Gastroesophageal sphincter (tissue), 4 donors: ENCODE data around the gene SCAMP1. TPM values are rescaled to one million over a fixed set of nuclear protein-coding genes. Genes with fewer than 3 reads are reported as not detected.

Source experiments
- ATAC-seq: fragments of 150-250 bp; one replicate; pipeline ENCODE4 v1.9.1; 2016; ENCODE audit warnings: mild to moderate bottlenecking, moderate library complexity
- H3K27ac ChIP-seq, 4 donors: fragments of 200-600 bp; sonication (generic) in 3 of 4; 1 replicate in 3 of 4; 2 replicates in 1 of 4; pipeline ENCODE4 v1.5.1; 2016 to 2019
- H3K27me3 ChIP-seq: fragments of 200-600 bp; sonication (generic); one replicate; pipeline ENCODE4 v1.5.1; 2019
- H3K36me3 ChIP-seq, 2 donors: fragments of 200-600 bp; sonication (generic); one replicate each; pipeline ENCODE4 v1.5.1; 2019; ENCODE audit warnings: control low read depth in 1 of 2
- H3K4me1 ChIP-seq, 3 donors: fragments of 200-600 bp; sonication (generic); 1 replicate in 2 of 3; 2 replicates in 1 of 3; pipeline ENCODE4 v1.5.1; 2016 to 2019; ENCODE audit warnings: control low read depth in 2 of 3
- H3K4me3 ChIP-seq, 2 donors: fragments of 200-600 bp; sonication (generic); one replicate each; pipeline ENCODE4 v1.5.1; 2019; ENCODE audit warnings: mild to moderate bottlenecking in 1 of 2, moderate library complexity in 1 of 2
- H3K9me3 ChIP-seq, 3 donors: fragments of 200-600 bp; sonication (generic); one replicate each; pipeline ENCODE4 v1.5.1; 2017 to 2019; ENCODE audit warnings: control low read depth in 2 of 3
- CTCF ChIP-seq, 4 experiments: fragments of 200-600 bp in 2 of 4; fragments of 450-650 bp in 2 of 4; sonication (generic) in 1 of 4; IDR thresholded peaks; one replicate each; pipeline ENCODE4 v1.5.1; 2017 to 2019; ENCODE audit warnings: antibody characterized with exemption in 4 of 4, mild to moderate bottlenecking in 2 of 4, moderate library complexity in 2 of 4
- EP300 ChIP-seq: sonication (generic); formaldehyde crosslinking; IDR thresholded peaks from one replicate; pipeline ENCODE4 v1.6.1; 2017; ENCODE audit warnings: antibody characterized with exemption, mild to moderate bottlenecking
- POLR2A ChIP-seq, 2 donors: fragments of 450-650 bp; IDR thresholded peaks; one replicate each; pipeline ENCODE4 v1.6.1; 2017; ENCODE audit warnings: antibody characterized with exemption in 2 of 2, mild to moderate bottlenecking in 2 of 2, moderate library complexity in 1 of 2
- POLR2AphosphoS5 ChIP-seq: sonication (generic); formaldehyde crosslinking; IDR thresholded peaks from one replicate; pipeline ENCODE4 v1.6.1; 2017; ENCODE audit warnings: antibody characterized with exemption
- WGBS, 2 donors: methylation state at CpG; one replicate each; pipeline ENCODE4 v1.1.5; 2018; ENCODE audit warnings: low coverage in 1 of 2; 5-methylcytosine and 5-hydroxymethylcytosine counted together
- total RNA-seq, 4 donors: library from RNA; depleted of rRNA; stranded (reverse); fragments of >200 nt; gene quantifications; one replicate each; pipeline ENCODE4 v1.1.0, GENCODE V29; 2016

The SCAMP1 gene
- total RNA-seq, 4 donors from 2014 or later = 32.1 to 45.8 (median 38.9) TPM

DNA sequence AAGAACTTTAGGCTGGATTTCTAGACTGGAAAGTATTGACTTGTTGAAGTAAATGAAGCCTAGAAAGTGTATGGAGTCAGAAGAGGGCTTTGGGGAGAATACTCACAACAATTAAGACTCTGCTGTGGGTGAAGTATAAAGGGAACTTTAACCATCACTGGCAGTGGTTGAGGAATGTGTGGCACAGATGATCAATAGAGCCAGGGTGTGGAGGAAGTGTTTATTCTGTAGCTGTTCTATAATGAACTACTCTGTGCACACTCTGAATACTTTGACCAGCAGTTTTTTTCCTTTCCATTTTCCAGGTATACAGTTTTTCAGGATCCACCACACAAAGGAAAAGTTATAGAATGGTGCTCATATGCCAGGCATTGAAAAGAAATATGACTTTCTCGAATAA, 106.7 kb downstream of the SCAMP1 start:
- no peaks in the 10 kb centered on the region for H3K27me3 ChIP-seq

DNA sequence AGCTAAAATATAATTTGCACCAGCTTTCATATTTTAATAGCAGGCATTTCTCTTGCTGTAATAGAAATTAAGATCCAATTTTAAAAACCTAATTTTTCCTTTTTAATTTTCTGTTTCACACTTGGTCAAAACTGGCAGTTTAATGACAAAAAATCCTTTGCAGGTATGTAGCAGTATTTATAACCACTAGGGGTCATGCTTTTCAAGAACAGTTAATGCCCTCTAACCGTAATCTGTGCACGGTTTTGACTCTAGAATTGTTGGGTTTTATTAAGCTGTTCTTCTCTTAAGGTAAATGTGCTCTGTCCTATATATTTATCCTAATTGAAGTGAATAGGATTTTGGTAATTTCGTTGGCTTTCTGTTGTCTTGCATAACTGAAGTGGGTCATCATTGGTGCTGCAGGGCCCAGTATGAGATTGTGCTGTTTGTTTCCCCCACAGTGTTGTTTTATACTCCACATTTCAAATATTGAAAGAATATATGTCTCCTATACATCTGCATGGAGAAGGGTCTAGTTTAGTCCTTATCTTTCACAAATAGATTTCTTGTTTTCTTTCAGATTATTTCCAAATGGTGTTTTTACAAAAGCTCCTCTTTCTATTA, 107.4 kb downstream of the SCAMP1 start:
- Histone ChIP-seq H3K4me1 (peaks cover 0 to 8% (median 0%) of the 10 kb centered on the region in 3 donors), H3K27ac (no peak overlapping the region), H3K36me3 (peaks cover 0 to 21% of the 10 kb centered on the region in 2 donors), H3K9me3 (no peaks in the 10 kb centered on the region), H3K4me3 (no peak overlapping the region), H3K27me3 (no peaks in the 10 kb centered on the region)
- no peak for TF ChIP-seq EP300
- TF ChIP-seq CTCF (IDR thresholded peaks at IDR 0.05) = peak; percentile 67 to 83 (median 79)
- ATAC-seq = peak; percentile 41
- 0 to 16% methylated on average over 3 of the region's 3 CpGs for WGBS, 2 donors

More for the DNA sequence above, 106.7 kb downstream of the SCAMP1 start:
- no peak overlapping the region for H3K4me3 ChIP-seq
- ATAC-seq = no peak
- no peak overlapping the region for H3K27ac ChIP-seq
- TF ChIP-seq POLR2AphosphoS5 (no peak), EP300 (no peak), POLR2A (IDR thresholded peaks at IDR 0.05) (no peak), CTCF (IDR thresholded peaks at IDR 0.05) (no peak)
- peaks cover 0 to 8% (median 0%) of the 10 kb centered on the region in 3 donors for H3K4me1 ChIP-seq
- 92 to 100% methylated on average over 1 of the region's 1 CpG for WGBS, 2 donors
- H3K36me3 ChIP-seq = peaks cover 0 to 21% of the 10 kb centered on the region in 2 donors
- no peaks in the 10 kb centered on the region for H3K9me3 ChIP-seq

- TF ChIP-seq POLR2AphosphoS5 (no peak), EP300 (no peak)
- Histone ChIP-seq H3K9me3 (no peaks in the 10 kb centered on the region), H3K4me3 (no peak overlapping the region), H3K27ac (no peak overlapping the region), H3K36me3 (peaks cover 0 to 8% of the 10 kb centered on the region in 2 donors), H3K4me1 (peaks cover 0 to 8% (median 0%) of the 10 kb centered on the region in 3 donors), H3K27me3 (no peaks in the 10 kb centered on the region)
- ATAC-seq = no peak
Observed at GRCh38 chr5:78471896-78472295, 111.5 kb downstream of the SCAMP1 start.

DNA sequence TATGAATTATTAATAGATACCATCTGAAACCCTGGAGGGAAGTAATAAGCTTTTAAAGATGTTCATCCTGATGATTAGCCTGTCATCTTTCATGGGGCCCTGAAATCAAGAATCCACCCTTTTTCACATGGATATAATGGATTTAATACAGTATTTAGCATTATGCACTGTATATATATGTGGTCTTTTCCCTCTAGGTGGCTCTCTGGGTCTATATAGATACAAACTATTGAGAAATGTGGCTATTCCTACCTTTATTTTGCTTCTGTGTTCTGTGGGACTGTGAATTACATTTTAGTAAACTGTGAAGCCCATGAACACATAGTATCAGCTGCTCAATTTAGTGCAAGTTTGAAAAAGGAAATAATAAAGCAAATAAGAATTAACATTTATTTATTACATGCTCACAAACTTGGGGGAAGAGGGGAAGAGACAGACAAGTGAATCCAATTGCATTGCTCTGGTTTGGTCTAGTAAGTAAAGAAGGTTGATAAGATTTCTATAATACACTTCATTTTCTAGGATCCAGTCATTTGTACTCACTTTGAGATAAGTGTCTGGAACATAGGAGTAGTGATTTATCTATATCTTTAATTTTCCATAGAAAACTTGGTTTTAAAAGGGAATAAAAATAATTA, 112.2 kb downstream of the SCAMP1 start:
- no peak for ATAC-seq
- Histone ChIP-seq H3K4me3 (no peak overlapping the region), H3K27ac (no peak overlapping the region)

DNA sequence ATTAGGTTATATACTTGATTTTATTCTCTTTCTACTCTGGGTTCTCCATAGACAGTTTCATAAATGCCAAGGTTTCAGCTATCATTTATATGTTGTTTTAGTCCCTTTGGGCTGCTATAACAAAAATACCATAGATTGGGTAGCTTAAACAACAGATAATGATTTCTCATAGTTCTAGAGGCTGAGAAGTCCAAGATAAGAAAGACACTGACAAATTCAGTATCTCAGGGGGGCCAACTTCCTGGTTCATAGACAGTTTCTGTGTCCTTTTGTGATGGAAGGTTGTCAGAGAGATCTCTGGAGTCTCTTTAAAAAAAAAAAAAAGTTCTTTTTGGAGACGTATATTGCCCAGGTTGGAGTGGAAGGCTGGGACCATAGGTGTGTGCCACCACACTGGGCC, 113.3 kb downstream of the SCAMP1 start:
- H3K27me3 ChIP-seq = no peaks in the 10 kb centered on the region
- no peak for ATAC-seq
- H3K27ac ChIP-seq = no peak overlapping the region
- H3K9me3 ChIP-seq = no peaks in the 10 kb centered on the region
- WGBS, 2 donors = no CpG with 5 or more reads among the region's 1 CpG
- no peak overlapping the region for H3K4me3 ChIP-seq
- no peaks in the 10 kb centered on the region for H3K4me1 ChIP-seq
- H3K36me3 ChIP-seq = peaks cover 0 to 8% of the 10 kb centered on the region in 2 donors
- no peak for TF ChIP-seq EP300
- no peak for TF ChIP-seq POLR2A (IDR thresholded peaks at IDR 0.05)
- TF ChIP-seq CTCF (IDR thresholded peaks at IDR 0.05) = no peak
- no peak for TF ChIP-seq POLR2AphosphoS5

More for the DNA sequence above, 112.2 kb downstream of the SCAMP1 start:
- H3K27me3 ChIP-seq = no peaks in the 10 kb centered on the region
- peaks cover 0 to 8% (median 0%) of the 10 kb centered on the region in 3 donors for H3K4me1 ChIP-seq
- peaks cover 0 to 8% of the 10 kb centered on the region in 2 donors for H3K36me3 ChIP-seq
- H3K9me3 ChIP-seq = no peaks in the 10 kb centered on the region
- no peak for TF ChIP-seq CTCF (IDR thresholded peaks at IDR 0.05)
- TF ChIP-seq EP300 = no peak
- TF ChIP-seq POLR2A (IDR thresholded peaks at IDR 0.05) = no peak
- no peak for TF ChIP-seq POLR2AphosphoS5
